ENCODE measurements around the gene SVOPL.
A peak's percentile ranks its signal among the peaks of the same experiment; 100 is the strongest.

The SVOPL gene

DNA sequence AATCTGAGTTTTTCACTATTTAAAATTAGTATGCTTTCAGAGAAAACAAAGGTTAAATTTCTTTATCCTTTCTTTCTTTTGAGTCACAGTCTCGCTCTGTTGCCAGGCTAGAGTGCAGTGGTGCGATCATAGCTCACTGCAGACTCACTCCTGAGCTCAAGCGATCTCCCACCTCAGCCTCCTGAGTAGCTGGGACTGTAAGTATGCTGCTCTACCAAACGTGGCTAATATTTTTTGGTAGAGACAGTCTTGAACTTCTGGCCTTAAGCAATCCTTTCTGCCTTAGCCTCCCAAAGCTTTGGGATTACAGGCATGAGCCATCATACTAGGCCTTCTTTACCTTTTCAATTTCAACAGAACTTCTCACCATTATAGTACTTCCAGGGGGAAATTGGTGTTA, 127.4 kb downstream of the SVOPL start:
- no peak for ATAC-seq (replicated peaks)
- H3K4me3 Mint-ChIP-seq, result no peak overlapping the region
- H3K9me3 Mint-ChIP-seq, result no peaks in the 10 kb centered on the region
- H3K27me3 Mint-ChIP-seq, result no peaks in the 10 kb centered on the region
- H3K4me1 Mint-ChIP-seq (ENCODE audit: low read depth in 2 of 2), result no peaks in the 10 kb centered on the region
- H3K36me3 Mint-ChIP-seq (ENCODE audit: insufficient read depth), result peaks cover 59% of the 10 kb centered on the region
- no peak for DNase-seq
- H3K27ac Mint-ChIP-seq, result no peak overlapping the region

DNA sequence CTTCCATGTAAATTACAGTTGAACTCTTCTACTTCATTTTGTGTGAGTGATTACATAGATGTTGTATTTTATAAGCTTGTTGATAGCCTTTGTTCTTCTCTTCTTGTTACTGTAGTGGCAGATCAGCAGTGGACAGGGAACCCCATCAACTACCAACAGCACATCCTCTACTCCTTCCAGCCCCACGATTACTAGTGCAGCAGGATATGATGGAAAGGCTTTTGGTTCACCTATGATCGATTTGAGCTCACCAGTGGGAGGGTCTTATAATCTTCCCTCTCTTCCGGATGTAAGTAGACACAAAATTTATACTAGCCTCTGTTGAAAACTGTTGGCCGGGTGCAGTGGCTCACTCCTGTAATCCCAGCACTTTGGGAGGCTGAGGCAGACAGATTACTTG, 130.4 kb downstream of the SVOPL start:
- no peaks in the 10 kb centered on the region for H3K4me1 Mint-ChIP-seq (ENCODE audit: low read depth in 2 of 2)
- H3K4me3 Mint-ChIP-seq, result no peak overlapping the region
- peaks cover 2 to 3% of the 10 kb centered on the region in 2 donors for H3K9me3 Mint-ChIP-seq
- ATAC-seq (replicated peaks), result no peak
- H3K36me3 Mint-ChIP-seq (ENCODE audit: insufficient read depth), result peaks cover 59% of the 10 kb centered on the region
- DNase-seq, result no peak
- H3K27me3 Mint-ChIP-seq, result no peaks in the 10 kb centered on the region
- no peak overlapping the region for H3K27ac Mint-ChIP-seq

DNA sequence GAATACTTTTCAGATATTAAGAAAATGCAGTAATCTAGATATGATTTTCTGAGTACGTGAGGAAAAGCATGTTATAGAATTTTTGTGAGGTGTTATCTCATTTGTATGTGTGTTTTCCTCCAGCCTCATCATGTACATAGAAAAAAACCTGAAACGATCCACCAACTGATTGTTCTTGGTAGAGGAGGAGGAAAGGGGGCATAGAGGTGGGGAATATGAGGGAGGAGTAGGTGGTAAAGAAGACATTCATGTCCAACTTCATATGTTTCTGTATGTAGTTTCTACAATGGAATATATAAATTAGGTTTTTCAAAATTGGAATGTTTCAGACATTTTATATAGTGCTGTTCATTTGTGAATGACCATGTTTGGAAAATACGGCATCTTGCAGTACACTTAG, 131.7 kb downstream of the SVOPL start:
- H3K27me3 Mint-ChIP-seq, result no peaks in the 10 kb centered on the region
- DNase-seq, result no peak
- peaks cover 0 to 1% of the 10 kb centered on the region in 2 donors for H3K4me1 Mint-ChIP-seq (ENCODE audit: low read depth in 2 of 2)
- no peak overlapping the region for H3K4me3 Mint-ChIP-seq
- H3K27ac Mint-ChIP-seq, result no peak overlapping the region
- peaks cover 54% of the 10 kb centered on the region for H3K36me3 Mint-ChIP-seq (ENCODE audit: insufficient read depth)
- H3K9me3 Mint-ChIP-seq, result peaks cover 9 to 16% of the 10 kb centered on the region in 2 donors
- ATAC-seq (replicated peaks), result no peak

DNA sequence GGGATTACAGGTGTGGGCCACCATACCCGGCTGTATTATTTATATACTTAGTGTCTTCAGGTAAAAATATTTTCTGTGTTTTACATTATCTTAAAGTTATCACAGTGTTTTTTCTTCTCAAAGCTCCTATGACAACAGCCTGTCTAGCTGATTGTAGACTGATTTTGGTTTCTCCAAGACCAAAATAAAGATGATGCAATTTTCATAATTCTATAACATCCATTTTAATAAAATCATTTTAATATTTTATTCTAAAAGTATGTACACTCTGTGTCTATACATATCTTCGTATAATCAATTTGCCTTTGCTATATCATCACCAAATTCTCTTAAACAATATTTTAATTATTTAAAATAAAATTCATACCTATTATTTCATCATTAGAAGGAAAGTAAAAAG, 132.5 kb downstream of the SVOPL start:
- no peak overlapping the region for H3K27ac Mint-ChIP-seq
- H3K9me3 Mint-ChIP-seq, result peaks cover 12 to 24% of the 10 kb centered on the region in 2 donors
- ATAC-seq (replicated peaks) (no peak), DNase-seq (no peak)
- peaks cover 47% of the 10 kb centered on the region for H3K36me3 Mint-ChIP-seq (ENCODE audit: insufficient read depth)
- no peaks in the 10 kb centered on the region for H3K27me3 Mint-ChIP-seq
- H3K4me3 Mint-ChIP-seq, result no peak overlapping the region
- H3K4me1 Mint-ChIP-seq (ENCODE audit: low read depth in 2 of 2), result peaks cover 0 to 1% of the 10 kb centered on the region in 2 donors

DNA sequence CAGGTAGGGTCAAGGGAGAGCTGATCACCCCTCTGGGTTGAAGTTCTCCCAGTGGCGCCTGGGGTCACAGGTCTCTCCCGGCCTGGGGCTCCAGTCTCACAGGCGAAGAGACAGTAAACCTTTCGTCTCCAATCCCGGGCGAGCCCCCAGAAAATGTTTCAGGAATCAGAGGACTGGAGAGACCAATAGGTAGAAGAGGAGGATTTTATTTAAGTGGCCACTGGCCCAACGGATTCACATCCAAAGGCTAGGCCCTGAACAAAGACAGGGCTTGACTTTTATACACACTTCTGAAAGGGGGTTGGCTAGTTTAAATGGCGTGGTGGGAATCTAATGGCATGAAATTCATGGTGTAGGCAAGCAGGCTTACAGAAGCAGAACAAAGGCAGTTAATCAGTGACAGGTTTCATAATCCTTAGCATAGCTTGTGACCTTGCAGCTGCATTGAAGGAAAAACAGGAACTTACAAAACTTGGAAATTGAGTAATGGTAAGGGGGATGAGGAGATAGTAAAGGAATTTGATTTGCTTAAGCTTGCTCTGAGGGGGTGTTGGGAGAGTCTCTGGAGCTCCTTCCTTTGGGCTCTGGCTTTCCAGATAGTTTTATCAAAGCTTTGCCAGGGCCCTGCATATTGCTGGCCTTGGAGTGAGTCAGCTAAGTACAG, 135.6 kb downstream of the SVOPL start:
- peaks cover 0 to 1% of the 10 kb centered on the region in 2 donors for H3K4me1 Mint-ChIP-seq (ENCODE audit: low read depth in 2 of 2)
- DNase-seq, result no peak
- H3K9me3 Mint-ChIP-seq, result peaks cover 22 to 29% of the 10 kb centered on the region in 2 donors
- peaks cover 33% of the 10 kb centered on the region for H3K36me3 Mint-ChIP-seq (ENCODE audit: insufficient read depth)
- H3K27ac Mint-ChIP-seq, result no peak overlapping the region
- no peak for ATAC-seq (replicated peaks)
- H3K27me3 Mint-ChIP-seq, result no peaks in the 10 kb centered on the region
- H3K4me3 Mint-ChIP-seq, result no peak overlapping the region

DNA sequence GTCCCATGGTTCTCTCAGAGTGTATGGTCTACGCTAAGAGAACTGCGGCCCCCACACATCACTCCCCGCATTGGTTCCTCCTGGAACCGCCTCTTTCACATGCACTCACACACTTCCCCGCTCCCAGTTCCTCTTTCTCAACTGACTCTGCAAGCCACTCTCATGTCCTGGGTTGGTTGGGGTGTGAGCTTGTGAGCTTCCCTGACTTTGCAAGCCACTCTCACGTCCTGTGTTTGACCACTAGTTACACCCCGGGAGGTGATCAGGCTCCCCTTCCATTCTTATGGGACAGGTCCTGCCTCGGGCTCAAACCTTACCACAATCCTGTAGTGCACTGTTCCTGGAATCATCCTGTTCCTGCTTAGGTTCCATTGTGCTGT, 136.1 kb downstream of the SVOPL start:
- peaks cover 28% of the 10 kb centered on the region for H3K36me3 Mint-ChIP-seq (ENCODE audit: insufficient read depth)
- ATAC-seq (replicated peaks), result no peak
- peaks cover 0 to 1% of the 10 kb centered on the region in 2 donors for H3K4me1 Mint-ChIP-seq (ENCODE audit: low read depth in 2 of 2)
- H3K27ac Mint-ChIP-seq, result peak overlapping the region in 1 of 2 donors; percentile 66
- H3K9me3 Mint-ChIP-seq, result peaks cover 22 to 29% of the 10 kb centered on the region in 2 donors
- H3K4me3 Mint-ChIP-seq, result no peak overlapping the region
- no peak for DNase-seq
- no peaks in the 10 kb centered on the region for H3K27me3 Mint-ChIP-seq

DNA sequence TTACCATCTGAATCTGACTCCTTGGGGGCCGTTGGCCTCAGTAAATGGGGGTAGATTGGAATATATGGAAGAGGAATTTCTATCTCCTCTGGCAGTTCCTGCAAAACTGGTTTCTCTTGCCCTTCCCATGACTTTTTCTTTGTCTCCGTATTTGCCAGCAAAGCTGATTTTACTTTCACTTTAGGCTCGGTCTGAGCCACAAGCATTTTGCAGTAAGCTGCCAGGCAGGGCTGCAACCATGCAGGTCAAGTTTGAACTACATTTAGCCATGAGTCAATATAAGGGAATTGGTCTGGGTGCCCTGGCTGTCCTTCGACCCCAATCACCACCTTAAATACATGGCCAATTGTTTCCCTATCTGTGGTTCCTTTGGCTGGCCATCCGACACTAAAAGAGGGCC, 136.8 kb downstream of the SVOPL start:
- H3K27ac Mint-ChIP-seq, result peak overlapping the region in 1 of 2 donors; percentile 66

DNA sequence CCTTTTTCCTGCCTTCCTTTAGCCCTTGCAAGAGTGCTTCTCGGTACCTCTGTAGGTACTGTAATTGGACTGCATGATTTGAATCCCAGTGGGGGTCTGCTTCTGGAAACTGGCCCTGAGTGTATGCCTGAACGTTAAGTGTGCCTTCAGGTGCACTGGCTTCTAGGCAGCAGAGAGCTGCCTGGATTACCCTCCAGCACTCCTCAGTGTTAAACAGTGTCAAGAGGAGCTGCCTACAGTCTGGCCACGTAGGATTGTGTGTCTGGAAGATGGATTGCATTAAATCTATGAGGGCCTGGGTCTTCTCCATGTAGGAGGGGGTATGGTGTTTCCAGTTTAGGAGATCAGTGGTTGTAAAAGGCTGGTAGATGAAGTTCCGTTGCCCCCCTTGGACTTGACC, 137.4 kb downstream of the SVOPL start:
- Mint-ChIP-seq H3K9me3 (peaks cover 22 to 29% of the 10 kb centered on the region in 2 donors), H3K27me3 (no peaks in the 10 kb centered on the region)
- DNase-seq, result no peak

More for the DNA sequence above, 136.8 kb downstream of the SVOPL start:
- no peak for ATAC-seq (replicated peaks)
- no peaks in the 10 kb centered on the region for H3K27me3 Mint-ChIP-seq
- H3K4me1 Mint-ChIP-seq (ENCODE audit: low read depth in 2 of 2), result peaks cover 0 to 1% of the 10 kb centered on the region in 2 donors
- H3K9me3 Mint-ChIP-seq, result peaks cover 22 to 29% of the 10 kb centered on the region in 2 donors
- peaks cover 21% of the 10 kb centered on the region for H3K36me3 Mint-ChIP-seq (ENCODE audit: insufficient read depth)
- H3K4me3 Mint-ChIP-seq, result no peak overlapping the region
- DNase-seq, result no peak

DNA sequence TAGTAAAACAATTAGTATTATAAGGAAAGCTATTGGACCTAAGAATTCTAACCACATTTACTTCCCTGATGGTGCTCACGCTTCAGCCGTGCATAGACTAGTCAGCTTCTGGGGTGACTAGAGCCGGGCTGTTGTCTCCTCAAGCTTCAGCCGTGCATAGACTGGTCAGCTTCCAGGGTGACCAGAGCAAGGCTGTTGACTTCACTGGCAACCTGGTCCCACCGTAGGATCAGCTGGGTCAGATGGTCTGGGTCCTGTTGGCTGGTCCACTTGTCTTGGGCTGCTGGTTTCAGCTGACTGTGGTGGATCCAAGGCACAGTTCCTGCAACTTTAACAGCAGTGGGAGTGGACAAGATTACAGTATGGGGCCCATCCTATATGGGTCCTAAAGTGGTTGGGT, 141.7 kb downstream of the SVOPL start:
- Mint-ChIP-seq H3K27me3 (no peaks in the 10 kb centered on the region), H3K4me3 (no peak overlapping the region), H3K36me3 (ENCODE audit: insufficient read depth) (peaks cover 20% of the 10 kb centered on the region), H3K9me3 (peaks cover 17 to 22% of the 10 kb centered on the region in 2 donors), H3K4me1 (ENCODE audit: low read depth in 2 of 2) (no peaks in the 10 kb centered on the region), H3K27ac (no peak overlapping the region)
- DNase-seq (no peak), ATAC-seq (replicated peaks) (no peak)

More for the DNA sequence above, 137.4 kb downstream of the SVOPL start:
- H3K27ac Mint-ChIP-seq, result no peak overlapping the region
- H3K4me1 Mint-ChIP-seq (ENCODE audit: low read depth in 2 of 2), result peaks cover 0 to 1% of the 10 kb centered on the region in 2 donors
- peaks cover 15% of the 10 kb centered on the region for H3K36me3 Mint-ChIP-seq (ENCODE audit: insufficient read depth)
- no peak overlapping the region for H3K4me3 Mint-ChIP-seq
- no peak for ATAC-seq (replicated peaks)

DNA sequence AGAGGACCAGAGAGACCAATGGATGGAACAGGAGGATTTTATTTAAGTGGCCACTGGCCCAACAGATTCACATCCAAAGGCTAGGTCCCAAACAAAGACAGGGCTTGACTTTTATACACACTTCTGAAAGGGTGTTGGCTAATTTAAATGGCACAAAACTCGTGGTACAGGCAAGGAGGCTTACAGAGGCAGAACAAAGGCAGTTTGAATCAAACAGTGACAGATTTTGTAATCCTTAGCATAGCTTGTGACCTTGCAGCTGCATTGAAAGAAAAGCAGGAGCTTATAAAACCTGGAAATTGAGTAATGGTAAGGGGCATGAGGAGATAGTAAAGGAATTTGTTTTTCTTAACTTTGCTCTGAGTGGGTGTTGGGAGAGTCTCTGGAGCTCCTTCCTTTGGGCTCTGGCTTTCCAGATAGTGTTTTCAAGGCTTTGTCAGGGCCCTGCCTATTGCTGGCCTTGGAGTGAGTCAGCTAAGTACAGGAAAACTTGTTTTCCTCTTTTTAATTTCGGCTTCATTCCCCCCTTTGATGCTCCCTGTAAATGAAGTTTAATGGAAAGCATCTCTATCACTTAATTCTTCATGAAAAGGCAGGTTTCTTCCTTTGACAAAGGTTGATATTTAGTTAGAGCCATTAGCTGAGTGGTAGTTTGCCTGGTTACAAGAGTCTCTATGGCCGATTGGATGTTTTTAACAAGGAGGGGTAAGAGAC, 144.2 kb downstream of the SVOPL start:
- ATAC-seq (replicated peaks) (no peak), DNase-seq (no peak)
- H3K9me3 Mint-ChIP-seq, result peaks cover 6 to 8% of the 10 kb centered on the region in 2 donors
- H3K27ac Mint-ChIP-seq, result no peak overlapping the region
- H3K36me3 Mint-ChIP-seq (ENCODE audit: insufficient read depth), result peaks cover 27% of the 10 kb centered on the region
- H3K4me1 Mint-ChIP-seq (ENCODE audit: low read depth in 2 of 2), result no peaks in the 10 kb centered on the region
- no peak overlapping the region for H3K4me3 Mint-ChIP-seq
- no peaks in the 10 kb centered on the region for H3K27me3 Mint-ChIP-seq

DNA sequence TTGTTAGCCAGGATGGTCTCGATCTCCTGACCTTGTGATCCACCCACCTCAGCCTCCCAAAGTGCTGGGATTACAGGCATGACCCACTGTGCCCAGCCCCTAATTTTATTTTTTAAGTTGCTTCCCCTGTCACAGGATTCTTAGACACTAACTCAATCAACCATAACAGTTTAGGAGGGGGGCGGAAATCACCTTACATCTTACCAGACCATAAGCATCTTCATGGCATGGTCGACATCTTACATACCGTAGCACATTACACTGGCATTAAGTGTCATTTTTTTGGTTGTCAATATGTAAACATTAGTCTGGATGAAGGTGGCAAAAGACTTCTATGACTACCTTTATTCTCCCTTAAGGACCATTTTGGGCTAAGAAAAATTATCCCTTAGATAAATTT, 145.5 kb downstream of the SVOPL start:
- Mint-ChIP-seq H3K4me1 (ENCODE audit: low read depth in 2 of 2) (no peaks in the 10 kb centered on the region), H3K36me3 (ENCODE audit: insufficient read depth) (peaks cover 27% of the 10 kb centered on the region), H3K27me3 (no peaks in the 10 kb centered on the region), H3K27ac (no peak overlapping the region), H3K4me3 (no peak overlapping the region), H3K9me3 (peaks cover 5 to 8% of the 10 kb centered on the region in 2 donors)
- DNase-seq (no peak), ATAC-seq (replicated peaks) (no peak)

DNA sequence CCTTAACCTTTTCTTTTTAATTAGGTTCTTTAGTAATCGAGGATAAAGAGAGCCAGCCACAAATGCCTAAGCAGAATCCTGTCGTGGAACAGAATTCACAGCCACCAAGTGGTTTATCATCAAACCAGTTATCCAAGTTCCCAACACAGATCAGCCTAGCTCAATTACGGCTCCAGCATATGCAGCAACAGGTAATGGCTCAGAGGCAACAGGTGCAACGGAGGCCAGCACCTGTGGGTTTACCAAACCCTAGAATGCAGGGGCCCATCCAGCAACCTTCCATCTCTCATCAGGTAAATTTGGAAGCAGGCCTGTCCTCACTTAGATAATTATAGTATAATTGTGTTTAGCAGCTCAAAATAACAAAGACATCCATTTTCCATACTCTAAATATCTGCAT, 146.5 kb downstream of the SVOPL start:
- no peaks in the 10 kb centered on the region for H3K4me1 Mint-ChIP-seq (ENCODE audit: low read depth in 2 of 2)
- no peaks in the 10 kb centered on the region for H3K27me3 Mint-ChIP-seq
- H3K27ac Mint-ChIP-seq, result no peak overlapping the region
- H3K4me3 Mint-ChIP-seq, result no peak overlapping the region
- DNase-seq, result no peak
- ATAC-seq (replicated peaks), result no peak
- peaks cover 5 to 11% of the 10 kb centered on the region in 2 donors for H3K9me3 Mint-ChIP-seq
- peaks cover 27% of the 10 kb centered on the region for H3K36me3 Mint-ChIP-seq (ENCODE audit: insufficient read depth)

DNA sequence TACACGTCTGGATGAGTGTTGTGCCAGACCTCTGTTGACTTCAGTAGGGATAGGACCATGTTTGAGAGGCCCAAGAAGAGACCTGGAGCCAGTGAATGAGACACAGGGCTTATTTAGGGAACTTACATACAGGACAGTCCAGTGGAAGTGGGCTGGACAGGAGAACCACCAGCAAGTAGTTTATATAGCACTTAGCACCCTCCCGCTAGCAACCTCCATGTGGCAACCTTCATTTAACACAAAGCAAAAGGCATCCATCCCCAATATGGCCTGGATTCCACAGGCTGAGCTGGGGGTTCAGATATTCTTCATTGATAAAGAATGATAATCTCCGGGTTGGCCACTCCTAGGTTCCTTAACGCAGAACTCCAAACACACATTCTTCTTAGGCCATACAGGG, 147.4 kb downstream of the SVOPL start:
- no peaks in the 10 kb centered on the region for H3K4me1 Mint-ChIP-seq (ENCODE audit: low read depth in 2 of 2)
- DNase-seq (no peak), ATAC-seq (replicated peaks) (no peak)
- H3K27me3 Mint-ChIP-seq, result no peaks in the 10 kb centered on the region
- H3K27ac Mint-ChIP-seq, result no peak overlapping the region
- no peak overlapping the region for H3K4me3 Mint-ChIP-seq
- H3K9me3 Mint-ChIP-seq, result peaks cover 5 to 17% of the 10 kb centered on the region in 2 donors
- H3K36me3 Mint-ChIP-seq (ENCODE audit: insufficient read depth), result peaks cover 27% of the 10 kb centered on the region

DNA sequence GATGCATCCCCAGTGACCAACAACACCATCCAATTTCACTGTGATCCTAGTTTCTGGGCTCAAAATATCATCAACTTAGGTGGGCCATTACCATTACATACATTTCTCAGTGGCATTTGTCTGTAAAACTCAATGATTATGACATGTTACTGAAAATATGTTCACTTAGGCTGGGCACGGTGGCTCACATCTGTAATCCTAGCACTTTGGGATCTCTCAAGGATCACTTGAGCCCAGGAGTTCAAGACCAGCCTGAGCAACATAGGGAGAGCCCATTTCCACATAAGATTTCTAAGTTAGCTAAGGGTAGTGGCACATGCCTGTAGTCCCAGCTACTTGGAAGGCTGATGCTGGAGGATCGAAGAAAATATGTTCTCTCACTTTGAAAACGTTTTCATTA, 150.1 kb downstream of the SVOPL start:
- Mint-ChIP-seq H3K9me3 (peaks cover 1 to 9% of the 10 kb centered on the region in 2 donors), H3K36me3 (ENCODE audit: insufficient read depth) (peaks cover 24% of the 10 kb centered on the region), H3K27ac (no peak overlapping the region), H3K27me3 (no peaks in the 10 kb centered on the region), H3K4me1 (ENCODE audit: low read depth in 2 of 2) (no peaks in the 10 kb centered on the region), H3K4me3 (no peak overlapping the region)
- DNase-seq, result no peak
- ATAC-seq (replicated peaks), result no peak
